ENCODE data around the gene ZNF697.
"Not testable (repeated sequence)": the region's sequence is repeated elsewhere in the genome, so short reads cannot be mapped to it uniquely, and the experiment has no call there.

The ZNF697 gene

DNA sequence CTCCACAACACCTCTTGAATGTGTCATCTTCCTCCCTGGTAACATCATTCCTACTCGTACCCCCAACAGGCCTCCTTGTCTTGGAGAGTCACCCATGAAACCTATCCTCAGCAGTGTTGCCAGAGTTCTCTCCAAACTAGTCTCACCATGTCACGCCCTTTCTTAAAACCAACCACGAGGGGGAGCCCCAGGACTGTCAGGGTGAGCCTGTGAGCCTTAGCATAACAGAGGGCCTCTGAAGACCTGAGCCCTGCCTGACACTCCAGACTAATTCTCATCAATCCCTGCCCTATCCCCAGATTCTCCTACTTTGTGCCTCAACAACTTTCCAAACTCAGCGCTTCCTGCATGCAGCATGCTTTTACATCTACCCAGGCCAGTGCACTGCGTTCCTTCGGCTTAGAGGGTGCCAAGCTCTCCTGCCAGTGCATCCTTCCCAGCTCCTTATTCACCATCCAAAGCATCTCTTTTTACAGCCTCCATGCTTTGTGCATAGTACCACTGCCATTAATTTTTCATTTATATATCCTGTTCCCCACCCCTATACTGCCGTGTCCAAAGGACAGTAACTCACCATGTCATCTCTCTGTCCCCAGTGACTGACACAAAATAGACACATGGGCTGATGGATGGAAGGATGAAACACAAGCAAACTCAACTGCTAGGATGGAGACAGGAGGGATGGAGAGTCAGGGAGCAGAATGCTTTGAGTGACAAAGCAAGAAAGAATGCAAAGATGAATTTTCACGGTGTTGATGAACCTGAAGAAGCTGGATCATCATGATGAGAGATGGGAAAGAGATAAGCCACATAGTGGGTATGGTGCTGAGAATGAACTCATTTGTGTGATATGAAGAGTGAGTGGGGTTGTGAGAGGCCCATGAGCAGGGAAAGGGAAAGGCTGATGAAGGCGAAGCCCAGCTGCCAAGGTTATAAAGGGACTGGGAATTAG is 34.0 kb downstream of the ZNF697 start:
- TF ChIP-seq, protein P1, sequence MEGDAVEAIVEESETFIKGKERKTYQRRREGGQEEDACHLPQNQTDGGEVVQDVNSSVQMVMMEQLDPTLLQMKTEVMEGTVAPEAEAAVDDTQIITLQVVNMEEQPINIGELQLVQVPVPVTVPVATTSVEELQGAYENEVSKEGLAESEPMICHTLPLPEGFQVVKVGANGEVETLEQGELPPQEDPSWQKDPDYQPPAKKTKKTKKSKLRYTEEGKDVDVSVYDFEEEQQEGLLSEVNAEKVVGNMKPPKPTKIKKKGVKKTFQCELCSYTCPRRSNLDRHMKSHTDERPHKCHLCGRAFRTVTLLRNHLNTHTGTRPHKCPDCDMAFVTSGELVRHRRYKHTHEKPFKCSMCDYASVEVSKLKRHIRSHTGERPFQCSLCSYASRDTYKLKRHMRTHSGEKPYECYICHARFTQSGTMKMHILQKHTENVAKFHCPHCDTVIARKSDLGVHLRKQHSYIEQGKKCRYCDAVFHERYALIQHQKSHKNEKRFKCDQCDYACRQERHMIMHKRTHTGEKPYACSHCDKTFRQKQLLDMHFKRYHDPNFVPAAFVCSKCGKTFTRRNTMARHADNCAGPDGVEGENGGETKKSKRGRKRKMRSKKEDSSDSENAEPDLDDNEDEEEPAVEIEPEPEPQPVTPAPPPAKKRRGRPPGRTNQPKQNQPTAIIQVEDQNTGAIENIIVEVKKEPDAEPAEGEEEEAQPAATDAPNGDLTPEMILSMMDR (IDR thresholded peaks at IDR 0.05; ENCODE audit: poor library complexity, severe bottlenecking), result peak; percentile 87
- H3K27ac ChIP-seq (ENCODE audit: poor library complexity, severe bottlenecking), result no peak overlapping the region
- no peak for DNase-seq (ENCODE audit: low spot score)
- no peak overlapping the region for H3K4me3 ChIP-seq (ENCODE audit: severe bottlenecking)
- ATAC-seq (ENCODE audit: low read depth), result peak; percentile 90
- no peaks in the 10 kb centered on the region for H3K36me3 ChIP-seq (ENCODE audit: low read depth)
- no peaks in the 10 kb centered on the region for H3K27me3 ChIP-seq (ENCODE audit: insufficient read depth, poor library complexity, severe bottlenecking)
- no peaks in the 10 kb centered on the region for H3K4me1 ChIP-seq (ENCODE audit: insufficient read depth, poor library complexity, severe bottlenecking)
- H3K9me3 ChIP-seq (ENCODE audit: severe bottlenecking), result no peaks in the 10 kb centered on the region

DNA sequence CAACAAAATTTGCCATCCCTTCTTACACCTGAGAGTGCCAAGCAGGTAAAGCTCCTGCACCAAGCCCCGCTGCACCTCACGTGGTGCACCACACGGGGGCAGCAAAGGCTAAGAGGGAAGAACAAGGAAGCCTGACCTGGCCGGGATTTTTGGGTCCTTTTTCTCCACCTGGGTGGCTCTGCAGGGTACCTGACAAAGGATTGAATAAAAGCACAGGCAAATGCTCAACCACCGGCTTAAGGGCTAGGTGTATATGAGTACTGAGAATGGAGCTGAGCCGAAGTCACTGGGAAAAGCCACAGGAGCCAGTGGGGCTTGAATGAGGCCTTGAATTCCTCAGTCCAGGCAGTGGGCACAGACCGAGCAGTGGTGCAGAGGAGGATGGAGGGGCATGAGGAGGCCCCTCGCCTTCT is 36.4 kb downstream of the ZNF697 start:
- Histone ChIP-seq H3K27ac (ENCODE audit: poor library complexity, severe bottlenecking) (no peak overlapping the region), H3K9me3 (ENCODE audit: severe bottlenecking) (no peaks in the 10 kb centered on the region), H3K4me1 (ENCODE audit: insufficient read depth, poor library complexity, severe bottlenecking) (no peaks in the 10 kb centered on the region), H3K4me3 (ENCODE audit: severe bottlenecking) (no peak overlapping the region), H3K27me3 (ENCODE audit: insufficient read depth, poor library complexity, severe bottlenecking) (no peaks in the 10 kb centered on the region), H3K36me3 (ENCODE audit: low read depth) (no peaks in the 10 kb centered on the region)
- ATAC-seq (ENCODE audit: low read depth) (peak; percentile 62), DNase-seq (ENCODE audit: low spot score) (peak; percentile 74)
- TF ChIP-seq, protein P1 (IDR thresholded peaks at IDR 0.05; ENCODE audit: poor library complexity, severe bottlenecking), result peak; percentile 96

DNA sequence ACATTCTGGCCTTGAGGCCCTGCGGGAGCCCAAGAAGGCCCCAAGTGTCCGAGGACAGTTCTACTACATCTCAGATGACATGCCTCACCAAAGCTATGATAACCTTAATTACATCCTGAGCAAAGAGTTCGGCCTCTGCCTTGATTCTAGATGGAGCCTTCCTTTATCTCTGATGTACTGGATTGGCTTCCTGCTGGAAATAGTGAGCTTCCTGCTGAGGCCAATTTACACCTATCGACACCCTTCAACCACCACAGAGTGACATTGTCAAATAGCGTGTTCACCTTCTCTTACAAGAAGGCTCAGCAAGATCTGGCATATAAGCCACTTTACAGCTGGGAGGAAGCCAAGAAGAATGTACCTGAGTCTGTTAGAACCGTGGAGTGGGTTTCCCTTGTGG is 39.2 kb downstream of the ZNF697 start:
- not testable (repeated sequence) for H3K36me3 ChIP-seq (ENCODE audit: low read depth); H3K4me1 ChIP-seq (ENCODE audit: insufficient read depth, poor library complexity, severe bottlenecking); H3K4me3 ChIP-seq (ENCODE audit: severe bottlenecking); H3K27ac ChIP-seq (ENCODE audit: poor library complexity, severe bottlenecking); H3K9me3 ChIP-seq (ENCODE audit: severe bottlenecking); H3K27me3 ChIP-seq (ENCODE audit: insufficient read depth, poor library complexity, severe bottlenecking); ATAC-seq (ENCODE audit: low read depth); DNase-seq (ENCODE audit: low spot score)

DNA sequence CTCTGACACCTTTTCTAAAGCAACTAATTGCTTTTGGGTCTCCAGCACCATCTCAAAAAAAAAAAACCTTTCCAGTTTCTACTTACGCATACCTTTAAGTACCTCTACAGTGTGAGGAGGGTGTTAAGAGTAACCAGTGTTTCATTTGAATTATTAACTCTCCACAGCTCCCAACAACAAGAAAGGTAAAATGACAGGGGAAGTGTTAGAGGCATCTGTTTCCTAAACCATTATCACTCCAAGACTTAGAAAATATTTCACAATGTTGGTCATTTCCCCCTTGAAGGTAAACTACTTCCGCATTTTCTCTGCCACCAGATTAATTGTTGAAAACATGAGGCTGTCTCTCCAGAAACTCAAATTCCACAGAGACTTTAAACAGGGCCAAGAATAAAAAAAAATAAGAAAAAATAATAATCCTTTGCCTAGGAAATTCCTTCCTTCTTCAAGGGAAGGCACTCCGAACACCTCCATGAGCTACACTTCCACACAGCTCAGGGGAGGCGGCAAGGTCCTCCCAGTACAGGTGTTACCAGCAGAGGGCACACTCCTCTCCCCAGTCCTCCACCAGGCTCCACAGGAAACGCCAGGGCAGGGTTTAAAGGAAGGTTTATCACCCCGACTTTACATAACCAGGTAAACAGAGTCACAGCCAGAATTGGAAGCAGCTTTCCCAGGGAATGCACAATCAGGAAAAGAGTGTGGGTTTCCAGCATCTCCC is 40.8 kb downstream of the ZNF697 start:
- not testable (repeated sequence) for H3K27me3 ChIP-seq (ENCODE audit: insufficient read depth, poor library complexity, severe bottlenecking); ATAC-seq (ENCODE audit: low read depth); DNase-seq (ENCODE audit: low spot score); H3K27ac ChIP-seq (ENCODE audit: poor library complexity, severe bottlenecking); H3K36me3 ChIP-seq (ENCODE audit: low read depth); H3K9me3 ChIP-seq (ENCODE audit: severe bottlenecking); H3K4me3 ChIP-seq (ENCODE audit: severe bottlenecking)
- H3K4me1 ChIP-seq (ENCODE audit: insufficient read depth, poor library complexity, severe bottlenecking), result peaks cover 14% of the 10 kb centered on the region

DNA sequence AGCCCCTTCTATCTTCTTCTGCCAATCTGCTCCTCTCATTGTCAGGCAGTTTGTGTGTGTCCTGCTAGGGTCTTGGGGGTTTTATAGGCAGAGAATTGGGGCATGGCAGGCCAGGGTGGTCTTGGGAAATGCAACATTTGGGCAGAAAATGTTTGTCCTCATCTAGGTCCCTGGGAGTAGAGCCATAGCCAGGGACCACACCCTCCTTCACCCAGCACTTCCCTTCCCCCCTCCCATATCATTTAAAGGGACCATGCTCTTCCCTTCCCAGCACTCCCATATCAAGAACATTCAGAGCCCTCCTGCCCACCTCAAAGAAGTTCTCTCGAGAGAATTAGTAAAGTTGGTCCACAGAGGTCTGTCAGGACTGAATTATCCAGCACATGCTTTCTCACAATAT is 41.7 kb downstream of the ZNF697 start:
- DNase-seq (ENCODE audit: low spot score) (no peak), ATAC-seq (ENCODE audit: low read depth) (no peak)
- H3K27me3 ChIP-seq (ENCODE audit: insufficient read depth, poor library complexity, severe bottlenecking), result no peaks in the 10 kb centered on the region
- H3K4me3 ChIP-seq (ENCODE audit: severe bottlenecking), result no peak overlapping the region
- peaks cover 14% of the 10 kb centered on the region for H3K4me1 ChIP-seq (ENCODE audit: insufficient read depth, poor library complexity, severe bottlenecking)
- H3K27ac ChIP-seq (ENCODE audit: poor library complexity, severe bottlenecking), result no peak overlapping the region
- no peaks in the 10 kb centered on the region for H3K9me3 ChIP-seq (ENCODE audit: severe bottlenecking)
- TF ChIP-seq, protein P1 (IDR thresholded peaks at IDR 0.05; ENCODE audit: poor library complexity, severe bottlenecking), result no peak
- H3K36me3 ChIP-seq (ENCODE audit: low read depth), result no peaks in the 10 kb centered on the region

Data from RWPE2 (cell line).